D721Med (cell line): ENCODE data around the gene SBNO1.
"Not testable (repeated sequence)": the region's sequence is repeated elsewhere in the genome, so short reads cannot be mapped to it uniquely, and the experiment has no call there.

Experiments
- DNase-seq: peaks from one replicate; pipeline ENCODE4 v3.0.0; 2011; ENCODE audit warnings: low spot score; ENCODE audit not compliant: insufficient read length
- FAIRE-seq: peaks from 2 replicates; lab custom pipeline; 2011; peaks lifted over from hg19 to GRCh38; lab: Jason Lieb, UNC
- TF ChIP-seq, protein P1 (sequence below): IDR thresholded peaks from 2 replicates; pipeline ENCODE4 v1.5.1; 2012; ENCODE audit warnings: mild to moderate bottlenecking, control low read depth; ENCODE audit not compliant: insufficient read depth; ENCODE audit errors: missing control alignments

SBNO1 gene

DNA sequence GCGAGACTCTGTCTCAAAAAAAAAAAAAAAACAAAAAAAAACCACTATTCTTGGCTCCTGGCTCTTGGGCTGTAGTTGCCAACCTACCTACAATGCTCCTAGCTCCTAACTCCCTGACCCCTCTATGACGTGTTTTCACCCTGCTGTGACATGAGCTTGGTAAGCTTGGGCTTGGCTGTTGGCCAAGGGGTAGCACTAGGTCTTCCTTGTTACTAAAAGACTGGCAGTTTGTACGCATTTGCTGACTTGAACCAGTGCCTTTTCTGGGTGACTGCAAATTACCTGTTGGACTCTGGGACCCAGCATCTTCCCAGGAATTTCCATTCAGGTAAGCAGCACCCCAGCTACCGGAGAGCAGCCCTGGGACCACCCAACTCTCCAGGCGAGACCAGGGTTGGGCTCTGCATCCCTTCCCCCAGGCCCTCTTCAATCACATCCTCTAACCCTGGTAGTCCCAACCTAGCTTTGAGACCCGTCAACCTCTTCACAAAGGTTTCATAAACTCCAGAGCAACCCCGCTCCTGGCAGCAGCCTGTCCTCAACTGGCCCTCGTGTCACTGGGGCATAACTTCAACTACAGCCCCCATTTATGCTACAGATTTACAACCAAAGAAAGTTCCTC, 101.3 kb downstream of the SBNO1 start:
- TF ChIP-seq, protein P1, sequence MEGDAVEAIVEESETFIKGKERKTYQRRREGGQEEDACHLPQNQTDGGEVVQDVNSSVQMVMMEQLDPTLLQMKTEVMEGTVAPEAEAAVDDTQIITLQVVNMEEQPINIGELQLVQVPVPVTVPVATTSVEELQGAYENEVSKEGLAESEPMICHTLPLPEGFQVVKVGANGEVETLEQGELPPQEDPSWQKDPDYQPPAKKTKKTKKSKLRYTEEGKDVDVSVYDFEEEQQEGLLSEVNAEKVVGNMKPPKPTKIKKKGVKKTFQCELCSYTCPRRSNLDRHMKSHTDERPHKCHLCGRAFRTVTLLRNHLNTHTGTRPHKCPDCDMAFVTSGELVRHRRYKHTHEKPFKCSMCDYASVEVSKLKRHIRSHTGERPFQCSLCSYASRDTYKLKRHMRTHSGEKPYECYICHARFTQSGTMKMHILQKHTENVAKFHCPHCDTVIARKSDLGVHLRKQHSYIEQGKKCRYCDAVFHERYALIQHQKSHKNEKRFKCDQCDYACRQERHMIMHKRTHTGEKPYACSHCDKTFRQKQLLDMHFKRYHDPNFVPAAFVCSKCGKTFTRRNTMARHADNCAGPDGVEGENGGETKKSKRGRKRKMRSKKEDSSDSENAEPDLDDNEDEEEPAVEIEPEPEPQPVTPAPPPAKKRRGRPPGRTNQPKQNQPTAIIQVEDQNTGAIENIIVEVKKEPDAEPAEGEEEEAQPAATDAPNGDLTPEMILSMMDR: no peak
- DNase-seq (no peak), FAIRE-seq (no peak)

DNA sequence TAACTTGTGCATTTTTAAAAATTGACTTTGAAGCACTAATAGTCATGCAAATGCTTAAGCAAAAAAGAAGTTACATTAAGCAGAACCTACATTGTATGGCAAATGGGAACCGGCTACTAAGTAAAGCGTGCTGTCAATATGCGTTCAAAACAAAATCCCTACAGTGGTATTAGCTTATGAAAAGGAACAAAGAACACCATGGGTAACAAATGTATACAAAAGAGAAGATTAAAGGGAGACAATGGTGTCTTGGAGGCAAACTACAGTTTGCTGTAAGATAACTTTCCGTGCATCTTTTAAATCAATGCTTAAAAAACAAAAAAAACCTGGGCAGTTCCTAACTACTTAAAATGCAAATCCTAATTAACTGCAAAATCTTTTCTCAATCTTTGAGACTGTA, 103.5 kb downstream of the SBNO1 start:
- no peak for DNase-seq
- FAIRE-seq: no peak
- TF ChIP-seq, protein P1: no peak

DNA sequence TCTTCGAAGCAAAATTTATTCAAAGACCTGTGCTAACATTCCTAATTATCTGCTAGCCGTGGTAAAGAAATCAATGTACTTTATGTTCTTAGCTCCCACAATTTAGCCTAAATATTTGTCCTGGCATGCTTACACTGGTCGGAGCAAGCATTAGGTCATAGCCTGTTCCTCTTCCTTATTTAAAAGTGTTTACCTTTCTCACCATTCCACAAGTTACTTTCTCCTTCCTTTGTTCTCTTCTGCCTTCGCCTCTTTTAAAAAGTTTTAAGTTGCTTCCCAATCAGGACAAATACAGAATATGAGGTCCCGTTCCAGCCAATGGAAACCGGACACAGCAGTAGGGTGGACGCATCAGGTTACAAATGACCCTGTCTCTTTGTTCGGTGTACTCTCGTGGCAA, 104.6 kb downstream of the SBNO1 start:
- DNase-seq (no peak), FAIRE-seq (no peak)
- TF ChIP-seq, protein P1: no peak

DNA sequence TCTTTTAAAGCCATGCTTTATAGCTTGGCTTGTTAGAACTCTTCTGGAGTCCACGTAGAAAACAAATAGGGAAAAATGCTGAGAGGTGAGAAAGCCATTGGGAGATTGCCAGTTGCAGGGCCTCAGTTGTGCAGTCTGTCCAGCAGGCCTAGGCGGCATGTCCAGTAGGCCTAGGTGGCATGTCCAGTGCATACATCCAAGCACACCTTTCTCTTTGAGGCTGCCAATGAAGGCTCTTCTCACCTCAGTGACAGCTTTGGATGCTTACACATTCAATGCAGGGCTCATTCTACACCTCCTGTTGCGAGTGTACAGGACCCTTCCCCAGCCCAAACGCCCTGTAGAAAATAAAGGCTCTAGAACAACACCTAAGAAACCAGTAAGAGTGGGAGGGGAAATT, 106.1 kb downstream of the SBNO1 start:
- TF ChIP-seq, protein P1: no peak
- FAIRE-seq: no peak
- no peak for DNase-seq

DNA sequence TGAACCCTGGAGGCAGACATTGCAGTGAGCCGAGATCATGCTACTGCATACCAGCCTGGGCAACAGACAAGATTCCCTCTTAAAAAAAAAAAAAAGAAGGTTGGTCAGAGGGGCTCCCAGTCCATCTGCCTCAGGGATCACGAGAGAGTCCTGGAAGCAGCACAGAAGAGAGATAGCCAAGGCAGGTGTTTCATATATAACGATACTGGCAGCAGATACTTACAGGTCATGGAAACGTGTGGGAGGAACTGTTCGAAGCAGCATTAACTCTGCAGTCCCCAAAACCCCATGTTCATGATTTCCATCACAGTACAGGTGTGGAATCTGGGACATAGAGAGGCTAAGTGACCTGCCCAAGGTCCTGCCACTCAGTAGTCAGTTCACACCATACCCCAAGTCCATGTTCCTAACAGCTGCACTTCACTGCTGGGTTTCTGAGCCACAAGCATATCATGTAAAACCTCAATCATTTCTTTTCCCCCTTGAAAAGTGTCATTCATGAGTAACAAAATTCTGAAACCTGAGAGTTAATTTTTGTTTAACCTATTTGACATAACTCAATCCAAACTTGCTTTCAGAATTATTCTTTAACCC, 109.7 kb downstream of the SBNO1 start:
- no peak for DNase-seq
- TF ChIP-seq, protein P1: no peak
- FAIRE-seq: no peak

DNA sequence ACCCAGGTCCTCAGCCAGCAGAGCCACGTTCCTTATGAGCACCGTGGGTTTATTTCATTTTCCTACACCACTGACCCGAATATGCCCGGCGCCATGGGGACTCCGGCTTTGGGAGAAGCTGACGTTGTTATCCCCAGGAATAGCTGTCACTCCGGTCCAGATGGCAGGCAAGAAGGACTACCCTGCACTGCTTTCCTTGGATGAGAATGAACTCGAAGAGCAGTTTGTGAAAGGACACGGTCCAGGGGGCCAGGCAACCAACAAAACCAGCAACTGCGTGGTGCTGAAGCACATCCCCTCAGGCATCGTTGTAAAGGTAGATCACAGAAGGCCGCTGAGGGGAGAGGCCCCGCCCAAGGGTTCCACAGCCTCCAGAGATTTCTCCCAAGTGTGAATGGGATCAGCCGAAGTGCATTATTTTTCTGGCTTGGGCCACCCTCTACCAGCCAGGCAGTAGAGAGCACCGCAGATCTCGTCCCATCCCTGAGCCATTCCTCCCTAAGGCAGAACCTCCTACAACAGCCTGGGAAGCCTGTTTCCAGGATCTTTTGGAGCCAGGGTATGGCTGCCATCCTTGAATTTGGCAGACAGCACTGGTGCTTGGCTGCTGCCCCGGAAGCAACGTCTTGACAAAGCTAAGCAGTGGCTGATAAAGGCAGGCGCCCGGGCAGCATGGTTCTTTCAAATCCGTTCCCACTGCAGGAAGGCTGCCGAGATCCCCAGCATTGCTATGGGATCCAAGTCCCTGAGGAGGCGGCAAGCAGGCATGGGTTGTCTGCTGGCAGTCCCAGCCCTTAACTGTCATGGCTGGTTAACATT, 110.8 kb downstream of the SBNO1 start:
- TF ChIP-seq, protein P1: no peak
- FAIRE-seq: no peak
- DNase-seq: peak; percentile 58

DNA sequence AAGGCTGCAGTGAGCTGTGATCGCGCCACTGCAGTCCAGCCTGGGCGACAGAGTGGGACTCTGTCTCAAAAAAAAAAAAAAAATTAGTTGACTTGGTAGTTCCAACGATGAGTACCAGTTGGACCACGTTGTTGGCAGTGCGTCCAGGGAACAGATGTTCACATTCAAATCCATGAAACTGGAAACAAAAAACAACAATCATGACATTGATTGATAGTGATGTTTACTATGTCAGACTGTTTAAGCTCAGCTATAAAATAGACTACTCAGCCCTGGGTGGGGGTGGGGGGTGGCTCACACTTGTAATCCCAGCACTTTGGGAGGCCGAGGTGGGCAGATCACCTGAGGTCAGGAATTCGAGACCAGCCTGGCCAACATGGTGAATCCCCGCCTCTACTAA, 112.3 kb downstream of the SBNO1 start:
- not testable (repeated sequence) for FAIRE-seq, DNase-seq
